ENCODE results near the gene DBI. TPM values are rescaled to one million over a fixed set of nuclear protein-coding genes. Genes with fewer than 3 reads are reported as not detected.

The DBI gene
- total RNA-seq, 1 experiment from 2014 or later: 265 TPM

DNA sequence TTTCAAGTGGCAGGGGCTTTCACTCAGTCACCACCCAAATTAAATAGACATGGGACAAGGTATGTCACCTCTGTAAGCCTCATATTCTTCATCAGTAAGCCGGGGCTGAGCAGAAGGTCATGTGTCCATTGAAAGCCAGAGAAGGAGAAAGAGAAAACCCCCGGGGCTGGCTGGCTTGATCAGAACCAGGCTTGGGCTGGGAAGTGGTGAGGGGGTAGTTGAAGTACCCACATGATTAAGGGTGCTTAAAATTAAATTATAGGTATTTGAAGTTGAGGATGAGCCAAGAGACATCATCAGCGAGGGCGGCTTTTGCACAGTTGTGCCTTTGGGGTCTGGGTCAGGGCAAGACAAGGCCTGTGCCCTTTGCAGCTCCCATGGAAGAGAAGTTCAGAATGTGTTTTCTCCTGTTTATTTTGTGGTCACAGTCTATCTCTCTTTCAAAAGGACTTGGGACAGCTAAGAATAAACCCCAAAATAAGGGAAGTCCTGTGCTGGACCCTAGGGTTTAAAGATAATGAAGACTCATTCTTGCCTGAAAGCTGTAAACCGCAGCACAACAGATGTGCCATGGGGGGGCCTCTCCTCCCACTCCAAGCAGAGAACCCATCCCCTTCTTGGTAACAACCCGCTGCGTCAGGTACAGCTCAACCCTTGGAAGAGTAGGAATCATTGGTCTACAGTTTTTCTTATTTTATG, 10.7 kb downstream of the DBI start:
- Histone ChIP-seq H2AFZ (no peak overlapping the region), H3K4me3 (no peak overlapping the region), H3K27me3 (ENCODE audit: insufficient read depth, low read depth) (no peaks in the 10 kb centered on the region), H3K4me2 (no peak overlapping the region), H4K20me1 (ENCODE audit: insufficient read depth) (no peaks in the 10 kb centered on the region), H3K9me2 (ENCODE audit: insufficient read depth) (no peaks in the 10 kb centered on the region), H3K36me3 (ENCODE audit: low read depth) (peaks cover 14% of the 10 kb centered on the region), H3K79me2 (ENCODE audit: low read depth) (no peaks in the 10 kb centered on the region), H3K9me3 (ENCODE audit: insufficient read depth, low read depth) (no peaks in the 10 kb centered on the region), H3K27ac (no peak overlapping the region), H3F3A (ENCODE audit: insufficient read depth, low read depth) (peaks cover 13% of the 10 kb centered on the region; the same call in 1 of the 2 replicates), H3K4me1 (replicated peaks; ENCODE audit: insufficient read depth) (no peaks in the 10 kb centered on the region)
- ChIA-PET CTCF (interaction anchor here (0.8 kb wide), 1 partner anchor 846 kb away, joined by 3 read pairs; the partner anchor contains the start of gene TMEM185B), POLR2A (ENCODE audit: unreplicated experiment) (no interaction called here)
- TF ChIP-seq EZH2 (IDR thresholded peaks at IDR 0.05; ENCODE audit: low read depth): no peak
- TF ChIP-seq, protein P1, sequence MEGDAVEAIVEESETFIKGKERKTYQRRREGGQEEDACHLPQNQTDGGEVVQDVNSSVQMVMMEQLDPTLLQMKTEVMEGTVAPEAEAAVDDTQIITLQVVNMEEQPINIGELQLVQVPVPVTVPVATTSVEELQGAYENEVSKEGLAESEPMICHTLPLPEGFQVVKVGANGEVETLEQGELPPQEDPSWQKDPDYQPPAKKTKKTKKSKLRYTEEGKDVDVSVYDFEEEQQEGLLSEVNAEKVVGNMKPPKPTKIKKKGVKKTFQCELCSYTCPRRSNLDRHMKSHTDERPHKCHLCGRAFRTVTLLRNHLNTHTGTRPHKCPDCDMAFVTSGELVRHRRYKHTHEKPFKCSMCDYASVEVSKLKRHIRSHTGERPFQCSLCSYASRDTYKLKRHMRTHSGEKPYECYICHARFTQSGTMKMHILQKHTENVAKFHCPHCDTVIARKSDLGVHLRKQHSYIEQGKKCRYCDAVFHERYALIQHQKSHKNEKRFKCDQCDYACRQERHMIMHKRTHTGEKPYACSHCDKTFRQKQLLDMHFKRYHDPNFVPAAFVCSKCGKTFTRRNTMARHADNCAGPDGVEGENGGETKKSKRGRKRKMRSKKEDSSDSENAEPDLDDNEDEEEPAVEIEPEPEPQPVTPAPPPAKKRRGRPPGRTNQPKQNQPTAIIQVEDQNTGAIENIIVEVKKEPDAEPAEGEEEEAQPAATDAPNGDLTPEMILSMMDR (conservative IDR thresholded peaks at IDR 0.05): no peak
- no TSS peak for BruUV-seq (replicated peaks)
- intact Hi-C loops (cut with micrococcal nuclease; ENCODE audit: unreplicated experiment): no loop called here
- no peak for DNase-seq

DNA sequence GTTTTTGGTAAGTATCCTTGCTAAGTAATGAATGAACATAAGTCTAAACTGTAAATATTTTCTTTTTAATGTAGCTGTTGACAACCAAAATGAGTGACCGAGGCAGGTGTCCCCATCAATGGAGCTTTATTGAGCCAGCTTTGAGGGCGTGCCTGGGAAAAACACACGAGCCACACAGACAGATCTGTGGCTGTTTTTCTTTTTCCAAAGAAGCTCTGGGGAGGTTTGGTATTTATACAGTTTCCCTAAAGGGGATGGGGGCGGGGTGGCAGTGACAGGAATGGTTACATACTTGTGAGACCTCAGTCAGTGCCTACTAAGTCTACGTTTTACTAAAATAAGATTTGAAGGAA, 11.2 kb downstream of the DBI start:
- no peaks in the 10 kb centered on the region for H3K9me3 ChIP-seq (ENCODE audit: insufficient read depth, low read depth)
- TF ChIP-seq, protein P1 (conservative IDR thresholded peaks at IDR 0.05): no peak
- no peak for TF ChIP-seq EZH2 (IDR thresholded peaks at IDR 0.05; ENCODE audit: low read depth)
- no peaks in the 10 kb centered on the region for H3K9me2 ChIP-seq (ENCODE audit: insufficient read depth)
- H3F3A ChIP-seq (ENCODE audit: insufficient read depth, low read depth): peaks cover 13% of the 10 kb centered on the region; the same call in 1 of the 2 replicates
- peaks cover 9% of the 10 kb centered on the region for H3K36me3 ChIP-seq (ENCODE audit: low read depth)
- no TSS peak for BruUV-seq (replicated peaks)
- no peak overlapping the region for H3K4me2 ChIP-seq
- H3K4me1 ChIP-seq (replicated peaks; ENCODE audit: insufficient read depth): no peaks in the 10 kb centered on the region
- H2AFZ ChIP-seq: no peak overlapping the region
- intact Hi-C loops (cut with micrococcal nuclease; ENCODE audit: unreplicated experiment): no loop called here
- no peaks in the 10 kb centered on the region for H3K27me3 ChIP-seq (ENCODE audit: insufficient read depth, low read depth)
- no peak overlapping the region for H3K4me3 ChIP-seq
- no peak overlapping the region for H3K27ac ChIP-seq
- DNase-seq: no peak
- ChIA-PET CTCF (interaction anchor here (0.8 kb wide), 1 partner anchor 845 kb away, joined by 3 read pairs; the partner anchor contains the start of gene TMEM185B), POLR2A (ENCODE audit: unreplicated experiment) (no interaction called here)
- no peaks in the 10 kb centered on the region for H3K79me2 ChIP-seq (ENCODE audit: low read depth)
- H4K20me1 ChIP-seq (ENCODE audit: insufficient read depth): no peaks in the 10 kb centered on the region

DNA sequence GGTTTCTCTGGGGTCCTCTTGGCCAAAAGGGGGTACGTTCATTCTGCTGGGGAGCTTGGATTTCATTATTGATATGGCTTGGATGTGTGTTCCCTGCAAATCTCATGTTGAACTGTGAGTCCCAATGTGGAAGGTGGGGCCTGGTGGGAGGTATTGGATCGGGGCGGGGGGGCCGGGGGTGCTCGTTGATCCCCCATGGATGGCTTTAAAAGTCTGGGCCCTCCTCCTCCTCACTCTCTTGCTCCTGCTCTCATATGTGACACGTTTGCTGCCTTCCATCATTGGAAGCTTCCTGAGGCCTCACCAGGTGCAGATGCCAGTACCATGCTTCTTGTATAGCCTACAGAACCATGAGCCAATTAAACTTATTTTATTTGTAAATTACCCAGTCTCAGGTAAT, 11.8 kb downstream of the DBI start:
- POLR2A ChIA-PET (ENCODE audit: unreplicated experiment): no interaction called here
- no TSS peak for BruUV-seq (replicated peaks)
- no peaks in the 10 kb centered on the region for H3K27me3 ChIP-seq (ENCODE audit: insufficient read depth, low read depth)

More for the DNA sequence above, 11.8 kb downstream of the DBI start:
- no peaks in the 10 kb centered on the region for H3K79me2 ChIP-seq (ENCODE audit: low read depth)
- H3K4me1 ChIP-seq (replicated peaks; ENCODE audit: insufficient read depth): no peaks in the 10 kb centered on the region
- H3K9me2 ChIP-seq (ENCODE audit: insufficient read depth): no peaks in the 10 kb centered on the region
- H3K27ac ChIP-seq: no peak overlapping the region
- CTCF ChIA-PET: interaction anchor here (0.8 kb wide), 1 partner anchor 844 kb away, joined by 3 read pairs; the partner anchor contains the start of gene TMEM185B
- no peak overlapping the region for H2AFZ ChIP-seq
- no peaks in the 10 kb centered on the region for H4K20me1 ChIP-seq (ENCODE audit: insufficient read depth)
- H3K4me3 ChIP-seq: no peak overlapping the region
- H3F3A ChIP-seq (ENCODE audit: insufficient read depth, low read depth): peaks cover 13% of the 10 kb centered on the region; the same call in 1 of the 2 replicates
- DNase-seq: no peak
- no peak overlapping the region for H3K4me2 ChIP-seq
- TF ChIP-seq, protein P1 (conservative IDR thresholded peaks at IDR 0.05): no peak
- TF ChIP-seq EZH2 (IDR thresholded peaks at IDR 0.05; ENCODE audit: low read depth): no peak
- H3K36me3 ChIP-seq (ENCODE audit: low read depth): peaks cover 3% of the 10 kb centered on the region; the same call in 1 of the 2 replicates
- intact Hi-C loops (cut with micrococcal nuclease; ENCODE audit: unreplicated experiment): no loop called here
- no peaks in the 10 kb centered on the region for H3K9me3 ChIP-seq (ENCODE audit: insufficient read depth, low read depth)

Measured in PC-9 (cell line).